HG03066 (cell line): Measurements from ENCODE around the gene SLC12A7.
"Not testable (repeated sequence)": the region's sequence is repeated elsewhere in the genome, so short reads cannot be mapped to it uniquely, and the experiment has no call there.

Experiments used
- ATAC-seq: cut with Tn5 transposase; IDR thresholded peaks from one replicate; pipeline ENCODE4 v1.9.1; 2021; ENCODE audit warnings: low read depth; ENCODE audit not compliant: unreplicated experiment

The SLC12A7 gene

DNA sequence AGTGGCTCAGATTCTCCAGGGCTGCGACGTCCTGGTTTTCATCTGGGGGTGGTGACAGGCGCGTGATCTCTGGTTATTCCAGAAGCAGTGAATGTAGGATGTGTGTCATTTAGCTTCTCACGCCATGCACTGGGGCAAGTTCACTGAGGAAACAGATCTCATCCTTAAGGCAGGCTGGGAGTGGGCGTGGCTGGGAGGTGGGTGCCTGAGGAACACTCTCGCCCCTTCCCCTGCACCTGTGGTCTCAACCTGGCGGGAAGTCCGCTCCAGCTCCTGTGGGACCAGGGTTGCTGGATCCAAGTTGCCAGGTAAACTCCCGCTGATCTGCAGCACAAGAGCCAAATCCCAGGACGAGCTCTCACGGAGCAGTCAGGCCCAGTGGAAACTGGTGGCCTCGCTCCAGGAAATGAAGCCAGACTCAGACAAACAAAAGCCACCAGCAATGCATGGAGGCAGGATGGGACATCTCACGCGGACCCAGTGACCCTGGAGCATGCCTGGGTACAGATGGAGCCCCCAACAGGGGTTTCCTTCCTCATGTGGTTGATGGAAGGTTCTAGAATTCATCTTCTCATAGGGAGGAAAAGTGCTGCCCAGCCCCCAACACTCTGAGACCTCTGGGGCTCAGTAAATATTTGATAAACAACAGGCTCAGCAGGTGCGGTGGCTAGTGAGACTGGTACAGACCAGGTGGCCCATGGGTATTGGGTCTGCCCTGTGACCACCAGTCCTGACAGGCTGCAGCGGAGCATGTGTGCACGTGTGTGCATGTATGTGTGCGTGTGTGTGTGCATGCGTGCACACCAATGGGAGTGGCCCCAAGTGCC, 16.3 kb upstream of the SLC12A7 start:
- ATAC-seq: no peak

DNA sequence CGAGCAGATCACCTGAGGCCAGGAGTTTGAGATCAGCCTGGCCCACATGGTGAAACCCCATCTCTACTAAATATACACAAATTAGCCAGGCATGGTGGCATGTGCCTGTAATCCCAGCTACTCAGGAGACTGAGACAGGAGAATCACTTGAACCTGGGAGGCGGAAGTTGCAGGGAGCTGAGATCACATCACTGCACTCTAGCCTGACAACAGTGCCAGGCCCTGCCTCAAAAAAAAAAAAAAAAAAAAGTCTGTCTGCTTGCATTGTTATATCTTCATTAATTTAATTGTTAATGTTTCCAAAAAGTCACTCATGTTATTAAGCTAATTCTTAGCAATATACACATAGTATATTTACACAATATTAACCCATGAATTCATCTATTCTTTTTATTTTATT, 13.8 kb upstream of the SLC12A7 start:
- ATAC-seq: not testable (repeated sequence)

DNA sequence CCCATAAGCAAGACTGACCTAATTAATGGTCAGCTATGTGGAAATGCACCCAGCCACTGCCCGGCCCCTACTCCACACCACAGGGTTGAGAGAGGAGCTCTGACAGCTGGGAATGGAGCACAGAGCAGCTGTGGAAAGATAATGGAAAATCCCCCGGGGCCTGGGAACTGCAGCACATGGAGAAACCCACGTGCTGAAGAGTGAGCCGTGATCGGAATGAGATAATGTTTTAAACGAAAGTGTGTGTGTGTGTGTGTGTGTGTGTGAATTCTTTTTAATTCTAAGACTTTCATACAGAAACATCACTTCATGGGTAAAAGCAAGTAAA, 13.1 kb upstream of the SLC12A7 start:
- ATAC-seq: no peak

DNA sequence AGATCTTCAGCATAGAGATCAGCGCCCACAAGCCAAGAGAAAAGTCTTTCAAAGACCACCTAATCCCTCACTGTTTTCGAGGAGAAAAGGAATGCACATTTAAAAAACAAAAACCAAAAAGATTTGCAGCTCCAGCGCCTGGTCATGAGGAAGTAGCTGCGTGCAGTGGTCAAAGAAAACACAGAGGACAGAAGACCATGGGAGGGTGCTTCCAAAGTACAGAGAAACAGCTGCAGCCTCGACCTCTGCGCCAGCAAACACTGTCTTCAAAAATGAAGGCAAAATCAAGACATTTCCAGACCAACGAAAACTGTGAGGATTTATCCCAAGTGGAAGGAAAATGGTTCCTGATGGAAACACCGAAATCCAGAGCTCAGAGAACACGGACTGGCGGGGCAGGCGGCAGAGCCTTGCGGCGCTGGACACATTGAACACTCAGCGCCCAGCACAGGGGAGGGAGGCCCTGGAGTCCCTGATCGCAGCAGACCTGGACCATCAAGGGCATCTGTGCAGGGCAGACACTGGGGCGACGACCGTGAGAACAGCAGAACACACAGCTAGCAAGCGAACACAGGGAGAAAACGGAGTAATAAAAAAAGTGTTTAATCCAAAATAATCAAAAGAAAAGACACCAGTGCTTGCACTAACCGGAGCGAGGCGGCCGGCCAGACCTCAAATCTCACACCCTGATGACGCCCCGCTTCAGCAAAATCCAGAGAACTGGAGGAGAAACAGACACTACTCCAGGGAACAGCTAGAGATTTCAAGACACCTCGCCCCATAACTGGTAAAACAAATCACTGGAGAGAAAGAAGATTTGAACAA, 12.6 kb upstream of the SLC12A7 start:
- ATAC-seq: no peak

DNA sequence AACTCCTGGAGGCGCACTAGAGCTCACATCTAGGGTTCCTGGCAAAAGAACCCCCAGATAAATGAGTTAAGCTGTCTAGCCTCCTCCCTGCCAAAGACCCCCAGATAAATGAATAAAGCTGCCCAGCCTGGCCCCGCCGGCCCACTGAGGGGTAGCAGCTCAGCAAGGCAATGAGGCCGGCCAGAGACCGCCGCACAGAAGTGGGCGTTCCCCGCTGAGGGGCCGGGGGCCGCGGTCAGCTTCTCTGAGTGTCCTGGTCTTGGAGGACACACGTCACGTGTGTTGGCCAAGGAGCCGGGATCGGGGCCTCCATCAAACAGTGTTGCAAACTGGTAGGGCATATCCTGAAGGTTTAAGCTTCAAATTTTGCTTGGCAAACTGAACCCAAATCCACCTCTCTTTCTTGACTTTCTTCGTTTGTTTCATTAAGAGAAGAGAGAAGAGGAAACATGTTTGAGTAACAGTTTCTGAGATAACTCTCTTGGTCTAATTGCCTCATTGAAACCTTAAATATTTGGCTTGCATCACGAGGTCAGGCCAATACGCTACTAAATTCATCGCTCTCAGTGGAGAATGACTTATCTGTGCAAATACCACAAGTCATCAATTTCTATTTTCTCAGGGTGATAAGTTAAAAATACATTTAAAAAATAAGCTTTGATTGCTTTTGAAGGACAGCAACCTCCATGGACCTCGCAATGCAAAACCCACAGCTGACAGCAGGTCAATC, 11.7 kb upstream of the SLC12A7 start:
- no peak for ATAC-seq

DNA sequence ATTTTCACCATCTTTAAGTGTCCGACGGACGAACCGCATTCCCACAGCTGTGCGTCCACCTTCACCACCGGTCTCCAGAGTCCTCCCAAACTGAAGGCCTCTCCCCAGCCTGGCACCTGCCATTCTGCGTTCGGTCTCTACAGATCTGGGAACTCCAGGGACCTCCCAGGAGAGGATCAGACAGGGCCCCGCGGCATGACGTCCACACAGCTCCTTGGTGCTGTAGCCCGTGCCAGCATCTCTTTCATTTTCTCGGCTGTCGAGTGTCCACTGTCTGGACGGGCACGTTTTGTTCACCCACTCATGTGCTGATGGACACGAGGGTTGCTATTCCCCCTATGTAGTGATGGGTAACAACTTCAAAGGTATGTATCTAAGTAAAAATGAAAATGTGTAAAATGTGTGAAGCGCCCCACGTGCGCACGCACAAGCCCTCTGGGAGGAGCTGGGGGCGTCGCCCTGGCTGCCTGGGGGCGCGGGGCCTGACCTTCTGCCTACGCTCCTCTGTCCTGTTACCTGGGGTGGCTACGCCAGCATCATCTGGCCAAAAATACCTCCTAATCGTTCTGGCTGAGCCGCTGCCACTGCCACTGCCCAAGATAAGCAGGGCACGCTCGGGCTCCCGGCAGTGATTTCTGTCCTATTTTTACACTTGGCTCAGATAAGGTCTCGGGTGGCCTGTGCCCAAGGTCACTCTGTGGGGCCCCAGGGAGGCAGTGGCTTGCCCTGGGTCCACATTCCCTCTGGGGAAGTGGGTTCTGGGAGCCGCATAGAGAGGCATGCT, 10.8 kb upstream of the SLC12A7 start:
- no peak for ATAC-seq

DNA sequence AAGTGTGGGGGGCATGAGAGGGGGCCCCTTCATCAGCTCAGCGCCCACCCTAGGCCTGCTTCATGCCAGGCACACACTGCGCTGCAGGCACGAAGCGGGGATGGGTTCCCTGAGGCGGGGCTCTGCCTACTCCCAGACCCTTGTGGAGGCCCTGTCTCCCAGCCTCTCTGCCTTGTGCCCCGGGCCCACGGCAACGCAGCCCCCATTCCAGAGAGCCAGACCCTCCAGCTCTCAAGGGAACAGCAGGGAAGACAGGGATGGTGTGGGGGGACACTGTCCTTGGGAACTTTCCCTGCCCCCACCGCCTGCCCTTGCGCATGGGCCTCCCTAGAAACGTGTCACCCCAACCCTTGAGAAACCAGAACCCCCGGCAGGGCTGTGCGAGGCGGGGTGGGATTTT, 10.0 kb upstream of the SLC12A7 start:
- ATAC-seq: no peak

DNA sequence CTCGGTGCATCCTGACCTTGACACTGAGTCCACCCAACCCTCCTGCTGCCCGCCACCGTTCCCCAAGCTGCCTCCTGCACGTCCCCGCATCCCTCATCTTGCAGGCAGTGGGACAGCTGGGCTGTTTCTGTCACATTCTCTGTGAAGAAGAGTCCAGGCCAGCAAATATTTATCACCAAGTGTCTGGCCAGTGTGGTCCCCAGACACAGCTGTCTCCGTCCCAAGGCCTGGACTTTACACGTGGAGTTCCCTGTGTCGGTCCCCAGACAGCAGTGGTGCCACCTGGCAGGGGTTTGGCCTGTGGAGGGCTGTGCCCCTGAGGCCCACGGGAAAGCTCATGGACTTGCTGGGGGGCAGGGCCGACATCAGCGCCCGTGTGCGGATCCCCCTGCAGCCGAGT, 9.2 kb upstream of the SLC12A7 start:
- no peak for ATAC-seq

DNA sequence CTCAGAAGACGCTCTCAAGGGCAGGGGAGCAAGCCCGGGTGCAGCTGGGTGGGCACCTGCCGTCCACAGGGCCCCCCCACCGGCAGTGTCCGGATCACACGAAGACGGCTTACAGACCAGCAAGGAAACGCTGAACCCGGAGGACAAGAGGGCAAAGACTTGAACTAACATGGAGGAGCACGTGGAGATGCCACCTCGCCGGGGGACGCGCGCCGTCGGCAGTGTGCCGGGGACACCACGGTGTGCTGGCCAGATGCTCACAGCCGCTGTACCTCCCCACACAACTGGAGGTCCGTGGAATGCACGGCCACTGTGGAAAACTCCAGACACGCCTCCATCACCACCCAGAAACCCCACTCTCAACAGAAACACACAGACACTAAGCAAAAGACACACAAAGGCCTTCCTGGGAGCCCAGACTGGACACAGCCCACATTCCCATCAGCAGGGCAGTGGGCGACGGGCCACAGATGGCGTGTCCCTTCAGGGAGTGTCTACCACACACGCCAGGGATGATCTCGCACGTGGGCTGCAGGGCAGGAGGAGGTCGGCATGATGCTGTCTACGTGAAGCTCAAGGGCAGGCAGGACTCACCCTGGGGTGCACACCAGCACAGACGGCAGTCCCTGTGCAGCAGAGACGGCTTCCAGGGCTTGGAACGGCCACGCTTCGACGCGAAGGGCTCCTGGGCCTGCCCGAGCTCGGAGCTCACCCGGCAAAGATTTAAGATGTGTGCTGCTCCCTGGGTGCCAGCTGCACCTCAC, 8.6 kb upstream of the SLC12A7 start:
- ATAC-seq: no peak

DNA sequence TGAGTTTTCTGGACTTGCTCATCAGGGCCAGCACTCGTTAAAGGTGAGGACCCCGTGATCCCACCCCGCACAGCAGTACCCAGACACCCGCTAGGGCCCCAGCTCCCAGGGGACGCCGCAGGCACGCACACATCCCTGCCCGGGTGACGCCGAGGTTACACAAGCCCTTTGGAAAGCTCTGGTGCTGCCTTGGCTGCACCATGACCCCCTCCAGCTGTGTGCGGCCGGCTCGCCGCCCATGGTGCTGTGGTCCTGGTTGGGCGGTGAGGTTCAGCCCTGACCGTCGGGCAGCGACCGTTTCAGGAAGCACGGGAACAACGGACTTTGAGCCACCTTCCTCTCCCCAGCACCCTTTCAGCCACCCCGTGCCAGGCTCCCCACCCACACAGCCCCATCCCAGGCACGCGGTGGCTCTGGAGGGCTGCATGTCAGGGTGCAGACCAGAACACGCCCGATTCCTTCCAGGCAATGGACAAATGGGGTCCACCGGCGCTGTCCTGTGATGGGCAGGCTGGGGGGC, 7.5 kb upstream of the SLC12A7 start:
- ATAC-seq: no peak

DNA sequence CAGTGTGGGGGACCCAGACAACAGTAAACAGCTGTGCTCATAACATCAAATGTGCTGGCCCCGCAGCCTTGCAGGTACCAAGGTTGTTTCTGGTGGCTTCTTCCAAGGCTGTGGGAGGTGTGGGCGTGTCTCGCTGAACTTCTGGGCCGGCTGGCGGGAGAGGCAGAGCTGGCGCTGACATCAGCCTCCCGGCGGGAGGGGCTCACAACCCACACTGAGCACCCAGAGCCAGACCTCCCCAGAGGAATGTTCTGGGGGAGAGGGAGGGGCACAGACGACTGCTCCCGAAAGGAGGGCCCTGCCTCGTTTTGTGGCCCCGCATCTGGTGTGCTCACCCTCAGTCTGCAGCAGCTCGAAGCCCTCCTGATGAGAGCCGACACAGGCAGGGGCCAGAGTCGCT, 6.9 kb upstream of the SLC12A7 start:
- ATAC-seq: no peak

DNA sequence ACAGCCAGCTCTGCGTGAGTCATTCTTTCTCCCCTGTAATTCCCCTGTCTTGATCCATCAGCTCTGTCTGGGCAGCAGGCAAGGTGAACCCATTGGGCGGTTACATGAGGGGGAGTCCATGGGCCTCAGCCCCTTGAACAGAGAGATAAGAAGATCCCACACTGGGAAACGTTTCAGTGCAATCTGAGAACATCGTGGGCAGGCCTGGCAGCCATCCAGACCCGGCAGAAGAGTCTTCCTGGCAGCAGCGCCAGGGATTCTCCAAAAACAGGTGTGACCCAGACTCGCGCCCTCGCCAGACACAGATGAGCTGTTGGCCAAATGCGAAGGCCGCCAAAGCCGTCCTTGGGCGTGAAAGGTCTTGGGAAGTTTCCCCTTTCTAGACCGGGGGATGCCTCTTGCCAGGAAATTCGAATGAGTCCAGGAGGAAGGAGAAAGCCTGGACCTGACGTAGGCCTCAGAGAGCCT, 6.4 kb upstream of the SLC12A7 start:
- no peak for ATAC-seq

DNA sequence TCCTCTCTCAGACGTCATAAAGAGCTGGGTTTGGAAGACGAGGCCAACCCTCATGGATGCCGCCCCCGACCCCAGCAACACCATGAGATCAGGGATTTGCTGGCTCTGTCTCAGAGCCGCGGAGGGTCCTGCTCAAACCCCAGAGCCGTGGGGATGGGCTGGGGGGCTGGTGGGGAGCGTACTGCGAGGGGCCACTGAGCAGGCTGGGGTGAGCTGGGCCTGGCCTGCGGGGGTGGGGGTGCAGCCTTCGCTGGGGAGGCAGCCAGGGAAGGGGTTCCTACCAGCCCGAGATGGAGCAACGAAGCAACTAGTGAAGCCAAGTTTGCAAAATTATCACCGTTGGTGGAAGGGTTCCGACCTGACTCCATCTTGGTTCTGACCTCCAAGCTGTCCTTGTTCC, 5.1 kb upstream of the SLC12A7 start:
- ATAC-seq: no peak

DNA sequence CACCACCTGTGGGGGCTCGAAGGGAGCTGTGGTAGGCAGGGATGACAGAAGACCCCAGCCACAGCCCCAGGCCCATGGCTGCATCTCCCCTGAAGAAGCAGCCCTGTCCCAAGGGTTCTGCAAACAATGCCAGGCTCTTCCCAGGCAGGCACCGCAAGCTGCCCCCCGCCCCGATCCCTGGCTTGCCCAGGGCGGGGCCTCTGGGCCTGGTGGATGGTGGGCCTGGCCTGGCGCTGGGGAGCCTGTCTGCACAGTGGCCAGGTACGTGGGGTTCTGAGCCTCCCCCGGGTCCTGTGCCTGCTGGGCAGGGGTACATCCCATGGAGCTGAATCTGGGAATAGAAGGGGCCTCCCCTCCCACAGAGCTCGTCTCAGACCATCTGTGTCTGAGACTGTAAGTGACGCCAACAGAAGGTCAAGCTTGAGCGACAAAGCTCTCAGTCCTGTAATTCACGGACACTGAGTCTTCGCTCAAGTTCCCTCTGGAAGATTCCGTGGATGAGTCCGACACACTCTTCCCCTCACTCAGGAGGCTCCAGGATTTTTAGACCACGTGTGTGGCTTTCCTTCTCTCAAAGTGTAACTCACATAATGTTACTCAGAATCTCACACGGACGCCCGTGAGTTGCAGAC, 4.4 kb upstream of the SLC12A7 start:
- ATAC-seq: no peak

DNA sequence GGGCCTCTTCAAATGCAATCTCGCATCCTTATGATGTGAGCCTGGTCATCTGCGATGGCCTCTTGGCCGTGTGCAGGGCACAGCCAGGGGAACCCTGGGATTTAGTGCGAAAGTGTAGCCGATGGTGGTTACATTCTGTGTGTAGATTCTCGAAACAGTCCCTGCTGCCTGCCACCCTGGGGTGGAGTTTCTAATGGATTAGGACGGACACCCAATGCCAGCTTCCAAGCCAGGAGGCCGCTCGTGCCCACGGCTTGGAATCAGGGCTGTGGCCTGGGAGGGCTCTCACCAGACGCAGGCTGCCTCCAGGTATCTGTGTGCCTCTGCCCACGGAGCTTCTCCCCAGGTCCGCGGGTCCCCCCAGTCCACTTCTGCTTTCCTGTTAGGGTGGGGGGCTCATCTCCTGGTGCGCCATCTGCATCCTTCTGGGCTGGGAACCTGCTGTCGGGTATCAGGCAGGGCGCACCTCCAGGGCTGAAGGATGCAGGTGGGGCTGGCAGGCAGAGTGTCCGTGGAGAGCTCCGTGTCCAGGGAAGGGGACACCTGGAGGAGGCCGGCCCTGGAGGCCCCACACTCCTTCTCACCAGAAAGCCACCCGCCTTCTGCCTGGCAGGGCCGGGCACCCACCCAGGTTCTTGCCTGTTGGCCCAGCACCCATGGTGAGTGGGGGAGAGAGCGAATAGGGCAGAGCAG, 3.4 kb upstream of the SLC12A7 start:
- no peak for ATAC-seq

DNA sequence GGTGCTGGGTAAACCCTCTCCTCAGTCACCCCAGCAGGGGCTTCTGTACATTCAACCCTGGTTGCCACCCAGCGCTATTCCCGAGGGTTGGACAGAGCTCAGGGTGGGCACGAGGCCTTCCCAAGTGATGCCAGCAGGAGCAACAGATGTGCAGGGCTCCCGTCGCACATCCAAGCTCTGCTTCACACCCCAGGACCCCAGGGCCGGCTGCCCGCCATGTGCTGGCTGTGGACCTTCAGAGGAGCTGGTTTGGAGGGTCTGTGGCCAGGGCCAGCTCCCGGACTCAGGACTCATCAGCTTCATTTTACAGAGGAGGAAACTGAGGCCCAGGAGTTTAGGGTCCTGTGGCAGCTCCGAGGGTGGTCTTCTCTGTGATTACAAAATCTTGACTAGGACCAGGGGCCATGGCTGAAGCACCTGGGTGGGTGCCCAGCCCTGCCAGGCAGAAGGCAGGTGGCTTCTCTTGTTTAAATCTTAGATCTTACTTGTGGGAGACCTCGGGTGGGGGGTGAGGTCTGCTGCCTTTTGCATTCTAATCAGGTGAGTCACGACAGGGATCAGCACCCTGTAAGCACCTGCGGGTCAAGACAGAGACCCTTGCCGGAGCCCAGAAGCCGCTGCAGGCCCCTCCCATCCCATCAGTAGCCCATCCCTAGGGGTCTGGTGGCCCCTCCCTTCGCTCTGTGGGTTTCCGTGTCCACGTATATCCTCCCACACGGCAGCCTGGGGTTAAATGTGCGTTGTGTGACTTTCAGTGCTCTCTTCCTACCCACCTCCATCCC, 2.1 kb upstream of the SLC12A7 start:
- ATAC-seq: no peak

DNA sequence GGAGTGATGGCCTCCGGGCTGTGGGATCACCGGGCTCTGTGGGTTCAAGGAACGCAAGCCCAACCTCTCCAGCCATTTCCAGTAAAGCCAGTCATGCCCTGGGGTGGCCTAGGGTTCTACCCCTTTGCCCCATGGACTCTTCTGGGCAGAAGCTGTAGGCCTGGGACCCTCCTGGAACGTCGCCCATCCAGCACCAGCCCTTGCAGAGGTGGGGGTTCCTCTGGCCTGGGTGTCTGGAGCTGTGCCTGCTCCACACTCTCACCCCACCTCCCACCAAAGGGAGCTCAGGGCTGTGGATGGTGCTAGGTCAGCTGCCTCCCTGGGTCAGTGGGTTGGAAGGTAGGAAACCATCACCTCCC, 1.4 kb upstream of the SLC12A7 start:
- ATAC-seq: no peak
